Activated T-helper 1 cell treated with anti-CD3 and anti-CD28 coated beads, Interleukin-2, amount 50 U/mL, for 16 hours (primary cell): ENCODE results near the gene ZFP36.
"Not testable (repeated sequence)": the region's sequence is repeated elsewhere in the genome, so short reads cannot be mapped to it uniquely, and the experiment has no call there.

Source experiments
- DNase-seq, 2 donors: peaks; one replicate each; pipeline ENCODE4 v3.0.0-alpha.2; 2020; ENCODE audit warnings: low read depth in 1 of 2, low spot score in 1 of 2

The ZFP36 gene

DNA sequence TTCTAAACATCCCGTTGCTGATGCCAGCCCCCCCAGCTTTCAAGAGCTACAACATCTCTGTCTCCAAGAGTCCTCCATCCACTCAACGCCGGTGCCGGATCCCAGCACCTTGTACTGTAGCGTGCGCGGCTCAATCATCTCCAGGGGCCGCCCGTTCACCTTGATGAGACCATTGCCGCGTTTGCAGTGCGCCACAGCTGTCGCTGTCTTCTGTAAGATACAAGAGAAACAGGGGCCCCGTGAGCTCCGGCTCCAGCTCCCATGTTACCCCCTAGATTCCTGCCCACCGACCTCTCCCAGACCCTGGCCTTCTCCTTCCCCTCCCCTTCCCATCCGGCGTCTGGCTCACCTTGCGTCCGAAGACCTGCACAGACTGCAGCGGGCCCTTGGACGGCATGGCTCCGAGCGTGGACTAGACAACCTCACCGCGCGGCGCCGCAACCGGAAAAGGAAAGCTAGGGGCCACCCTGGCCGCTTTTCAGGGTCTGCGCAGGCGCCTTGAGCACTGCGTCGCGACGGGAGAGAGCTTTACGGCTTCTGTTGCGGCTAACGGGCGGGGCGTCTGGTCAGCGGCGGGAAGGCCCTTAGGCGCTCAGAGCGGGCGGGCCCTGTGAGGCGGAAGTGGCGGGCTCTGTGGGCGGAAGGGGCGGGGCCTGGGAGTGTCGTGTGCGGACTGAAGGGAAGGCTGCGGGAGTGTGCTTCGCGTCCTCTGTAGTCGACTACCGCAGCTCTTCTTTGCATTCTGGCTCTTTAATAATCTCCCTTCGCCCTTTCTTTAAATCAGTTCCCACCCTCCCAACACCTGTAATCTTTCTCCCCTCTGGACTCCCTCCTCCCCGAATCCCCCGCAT, 29.1 kb downstream of the ZFP36 start, which contains the start of gene RPS16:
Gene RPS16 (minus strand): TSS at position 451 of the 851 bp plus-strand sequence. CDS start 54 bp downstream, at position 397.
- peak; percentile 98 to 99 for DNase-seq

DNA sequence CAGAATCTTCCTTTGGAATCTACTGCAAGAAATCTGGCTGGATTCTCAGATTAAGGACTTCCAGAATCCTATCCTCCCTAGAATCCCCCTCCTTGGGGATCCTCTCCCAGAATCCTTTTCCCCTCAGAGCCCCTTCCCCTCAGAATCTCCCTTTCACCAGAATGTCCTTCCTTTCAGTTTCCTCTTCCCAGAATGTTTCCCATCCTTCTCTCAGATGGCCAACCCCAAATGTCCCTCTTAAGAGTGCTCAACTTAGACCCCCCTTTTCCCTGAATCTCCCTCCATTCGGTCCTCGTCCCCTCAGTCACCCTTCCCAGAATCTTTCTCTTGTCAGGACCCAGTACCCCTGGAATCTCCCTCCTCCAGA, 29.7 kb downstream of the ZFP36 start:
- no peak for DNase-seq

DNA sequence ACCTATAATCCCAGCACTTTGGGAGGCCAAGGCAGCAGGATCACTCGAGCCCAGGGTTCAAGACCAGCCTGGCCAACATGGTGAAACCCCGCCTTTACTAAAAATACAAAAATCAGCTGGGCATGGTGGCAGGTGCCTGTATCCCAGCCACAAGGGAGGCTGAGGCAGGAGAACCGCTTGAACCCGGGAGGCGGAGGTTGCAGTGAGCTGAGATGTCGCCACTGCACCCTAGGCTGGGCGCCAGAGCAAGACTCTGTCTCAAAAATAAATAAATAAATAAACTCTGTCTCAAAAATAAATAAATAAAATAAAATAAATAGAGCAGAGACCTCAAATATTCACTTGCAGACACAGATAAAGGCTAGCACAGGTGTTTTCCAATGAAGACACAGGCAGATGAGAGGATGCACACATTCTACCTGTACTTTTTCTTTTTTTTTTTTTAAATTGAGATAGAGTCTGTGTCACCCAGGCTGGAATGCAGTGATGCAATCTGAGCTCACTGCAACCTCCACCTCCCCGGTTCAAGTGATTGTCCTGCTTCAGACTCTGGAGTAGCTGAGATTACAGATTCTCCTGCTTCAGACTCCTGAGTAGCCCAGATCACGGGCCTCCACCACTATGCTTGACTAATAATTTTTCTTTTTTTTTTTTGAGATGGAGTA, 31.8 kb downstream of the ZFP36 start:
- DNase-seq: no peak

DNA sequence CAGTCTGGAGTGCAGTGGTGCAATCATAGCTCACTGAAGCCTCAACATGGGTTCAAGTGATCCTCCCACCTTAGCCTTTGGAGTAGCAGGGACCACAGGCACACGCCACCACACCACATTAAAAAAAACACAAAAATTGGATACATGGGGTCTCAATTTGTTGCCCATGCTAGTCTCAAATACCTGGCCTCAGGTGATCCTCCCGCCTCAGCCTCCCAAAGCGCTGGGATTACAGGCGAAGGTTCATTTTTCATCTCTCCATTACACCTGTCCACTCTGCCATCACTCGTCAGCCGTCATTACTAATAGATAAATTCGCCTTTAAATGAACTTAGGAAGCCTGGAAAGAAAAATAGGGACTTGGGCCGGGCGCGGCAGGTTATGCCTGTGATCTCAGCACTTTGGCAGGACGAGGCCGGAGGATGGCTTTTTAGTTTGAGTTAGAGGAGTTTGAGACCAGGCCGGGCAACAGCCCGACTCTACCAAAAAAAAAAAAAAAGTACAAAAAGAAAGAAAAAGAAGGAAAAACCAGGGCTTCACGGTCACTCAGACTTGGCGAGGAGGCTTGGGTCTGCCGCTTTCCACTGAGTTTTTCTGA, 38.0 kb downstream of the ZFP36 start:
- no peak for DNase-seq

DNA sequence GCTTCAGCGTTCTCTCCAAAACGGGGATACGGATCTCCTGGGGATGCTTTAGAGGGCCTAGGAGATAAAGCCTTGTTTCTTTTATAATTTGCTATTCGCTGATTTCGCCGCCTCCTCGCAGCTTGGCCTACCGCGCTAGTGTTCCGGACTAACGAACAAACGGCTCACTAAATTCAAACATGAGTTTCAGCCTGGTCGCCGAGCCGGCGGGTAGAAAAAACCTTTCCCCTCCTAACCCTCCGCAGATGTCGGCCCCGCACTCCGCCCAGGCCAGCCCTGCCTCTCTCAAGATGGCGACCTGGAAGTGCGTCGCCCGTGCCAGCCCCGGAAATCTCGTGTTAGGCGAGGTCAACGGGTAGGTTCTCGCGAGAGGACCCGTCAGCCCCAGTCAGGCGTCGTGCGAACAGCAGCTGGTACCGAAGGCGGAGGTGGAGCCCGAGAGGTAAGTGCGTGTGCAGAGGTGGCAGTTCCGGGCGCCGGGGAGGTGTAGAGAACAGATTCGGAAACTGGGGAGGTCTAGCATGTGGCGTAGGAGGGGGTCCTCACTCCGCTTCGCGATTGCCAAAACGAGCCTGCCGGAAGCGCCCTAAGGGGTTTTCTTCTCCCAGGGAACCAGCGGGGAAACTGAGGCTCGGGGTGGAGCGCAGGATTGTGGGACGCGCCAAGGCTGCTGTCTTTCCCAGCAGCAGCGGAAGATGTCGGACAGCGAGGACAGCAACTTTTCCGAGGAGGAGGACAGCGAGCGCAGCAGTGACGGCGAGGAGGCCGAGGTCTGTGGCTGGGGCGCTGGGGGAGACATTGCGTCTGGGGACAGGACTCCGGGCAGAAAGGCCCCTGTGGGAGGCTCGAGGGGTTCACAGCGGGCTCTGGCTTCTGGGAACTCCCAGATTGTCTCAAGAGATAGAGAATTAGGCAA, 38.8 kb downstream of the ZFP36 start, which contains the start of gene SUPT5H:
Gene SUPT5H (plus strand): TSS at position 387 of the 916 bp plus-strand sequence. CDS start 309 bp downstream, at position 696.
- DNase-seq: peak; percentile 93 to 95

DNA sequence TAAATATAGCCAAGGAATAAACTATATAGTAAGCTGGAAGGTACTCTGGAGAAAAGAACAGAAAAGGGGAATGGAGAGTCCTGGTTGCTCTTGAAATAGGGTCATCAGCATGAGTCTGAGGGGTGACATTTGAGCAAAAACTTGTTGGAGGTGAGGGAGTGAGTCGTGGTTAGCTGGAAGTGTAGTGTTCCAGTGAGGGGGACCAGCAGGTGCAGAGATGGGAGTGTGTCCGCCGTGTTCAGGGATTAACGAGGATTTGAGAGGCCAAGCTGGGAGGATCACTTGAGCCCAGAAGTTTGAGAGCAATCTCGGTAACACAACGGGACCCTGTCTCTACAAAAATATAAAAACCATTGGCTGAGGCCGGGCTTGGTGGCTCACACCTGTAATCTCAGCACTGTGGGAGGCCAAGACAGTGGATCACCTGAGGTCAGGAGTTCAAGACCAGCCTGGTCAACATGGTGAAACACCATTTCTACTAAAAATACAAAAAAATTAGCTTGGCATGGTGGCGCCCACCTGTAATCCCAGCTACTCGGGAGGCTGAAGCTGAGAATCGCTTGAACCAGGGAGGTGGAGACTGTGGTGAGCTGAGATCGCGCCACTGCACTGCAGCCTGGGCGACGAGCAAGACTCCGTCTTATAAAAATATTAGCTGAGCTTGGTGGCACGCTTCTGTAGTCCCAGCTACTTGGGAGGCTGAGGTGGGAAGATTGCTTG, 39.9 kb downstream of the ZFP36 start:
- DNase-seq: no peak

DNA sequence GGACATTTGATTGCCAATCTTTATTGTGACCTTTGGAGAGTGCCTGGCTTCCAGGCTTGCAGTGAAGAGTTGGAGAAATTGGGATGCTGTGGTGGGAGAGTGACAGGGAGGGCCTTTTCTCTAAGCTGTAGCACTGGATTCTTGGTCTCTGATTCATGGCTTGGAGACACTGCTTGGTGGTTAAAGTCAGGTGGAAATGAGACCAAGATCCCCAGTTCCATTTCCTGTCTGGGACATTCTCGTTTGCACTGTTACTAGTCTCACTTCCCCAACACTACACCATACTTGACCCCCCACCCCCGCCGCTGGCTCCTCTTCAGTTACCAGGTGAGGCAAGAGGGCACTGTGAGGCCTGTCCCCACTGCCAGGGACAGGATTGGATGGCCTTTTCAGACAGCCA, 41.6 kb downstream of the ZFP36 start:
- DNase-seq: no peak

DNA sequence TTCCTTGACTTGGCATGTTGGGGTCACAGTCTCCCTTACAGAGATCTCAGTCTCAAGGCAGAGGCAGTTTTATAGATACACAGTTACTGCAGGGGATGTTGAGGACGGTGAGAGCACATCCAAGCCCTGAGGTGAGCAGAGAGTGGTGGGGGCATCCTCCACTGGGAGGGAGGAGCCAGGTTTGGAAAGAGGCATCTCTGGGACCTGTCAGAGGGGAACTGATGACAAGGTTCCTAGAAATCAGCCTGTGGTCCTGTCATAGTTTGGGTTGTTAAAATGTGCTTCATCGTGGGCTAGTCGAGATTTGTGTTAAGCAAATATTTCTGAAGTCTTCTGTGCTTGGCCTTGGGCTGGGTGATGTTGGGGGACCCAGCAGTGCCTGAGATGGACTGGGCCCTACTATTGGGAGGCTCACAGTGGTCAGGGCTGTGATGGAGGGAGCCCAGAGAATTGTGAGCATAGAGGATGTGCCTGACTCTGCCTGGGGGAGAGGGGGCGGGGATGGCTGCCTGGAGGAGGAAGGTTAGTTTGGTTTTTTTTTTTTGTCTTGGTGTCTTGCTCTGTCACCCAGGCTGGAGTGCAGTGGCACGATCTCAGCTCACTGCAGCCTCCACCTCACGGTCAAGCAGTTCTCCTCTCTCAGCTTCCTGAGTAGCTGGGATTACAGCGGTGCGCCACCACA, 42.6 kb downstream of the ZFP36 start:
- DNase-seq: no peak

DNA sequence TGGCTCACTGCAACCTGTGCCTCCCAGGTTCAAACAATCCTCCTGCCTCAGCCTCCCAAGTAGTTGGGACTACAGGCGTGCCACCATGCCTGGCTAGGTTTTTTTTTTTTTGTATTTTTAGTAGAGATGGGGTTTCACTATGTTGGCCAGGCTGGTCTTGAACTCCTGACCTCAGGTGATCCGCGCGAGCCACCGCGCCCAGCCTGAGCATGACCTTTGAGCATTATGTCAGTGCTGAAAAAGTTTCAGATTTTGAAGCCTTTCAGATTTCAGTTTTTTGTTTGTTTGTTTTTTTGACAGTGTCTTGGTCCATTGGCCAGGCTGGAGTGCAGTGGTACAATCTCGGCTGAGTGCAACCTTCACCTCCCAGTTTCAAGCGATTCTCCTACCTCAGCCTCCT, 44.6 kb downstream of the ZFP36 start:
- DNase-seq: not testable (repeated sequence)
